ENCODE measurements around the gene OR1M1.
A peak's percentile ranks its signal among the peaks of the same experiment; 100 is the strongest.

The OR1M1 gene

DNA sequence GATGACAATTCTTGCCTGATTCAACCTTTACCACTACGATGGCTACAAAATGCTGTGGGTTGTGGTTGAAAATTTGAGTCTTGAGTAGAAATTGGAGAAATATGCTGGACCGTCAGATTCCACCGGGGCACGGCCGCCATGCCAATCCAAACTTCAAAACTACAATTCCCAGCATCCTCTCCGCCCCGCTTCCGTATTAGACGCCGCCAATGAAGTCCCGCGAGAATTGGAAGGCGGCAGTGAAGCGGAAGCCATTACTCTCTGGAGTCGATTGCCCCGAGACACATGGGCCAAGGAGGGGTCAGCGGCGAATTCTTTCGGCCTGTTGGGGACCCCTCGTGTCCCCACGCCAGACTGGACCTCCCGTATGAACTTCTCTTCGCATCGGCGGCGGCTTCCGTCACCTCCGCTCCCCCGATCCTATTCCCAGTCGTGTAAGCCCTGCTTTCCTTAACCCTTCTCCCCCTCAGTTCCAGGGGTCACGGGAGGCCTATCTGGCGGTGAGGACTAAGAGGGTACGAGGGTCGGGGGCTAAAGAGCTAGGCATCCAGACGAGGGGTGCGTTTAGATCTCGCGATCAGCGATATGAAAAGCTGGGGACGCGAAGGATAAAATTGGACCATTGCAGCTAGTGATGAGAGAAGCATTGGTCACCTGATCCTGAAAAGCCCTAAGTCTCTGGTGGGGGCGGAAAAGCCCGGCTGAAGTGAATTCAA is 53.5 kb downstream of the OR1M1 start, which contains the start of gene ZNF317:
ZNF317 (plus strand) TSS at position 239 of the 716 bp plus-strand sequence. CDS start 15,620 bp downstream, outside the sequence.
- Histone ChIP-seq H3K4me1 (ENCODE audit: insufficient read depth, low read length) (no peaks in the 10 kb centered on the region), H3K9ac (ENCODE audit: low read depth, low read length) (peak within 1 kb of the TSS; percentile 99), H3K4me3 (ENCODE audit: low read length) (peak within 1 kb of the TSS; percentile 98), H3K36me3 (ENCODE audit: insufficient read depth, low read length) (peaks cover 30% of the 10 kb centered on the region), H3K27me3 (ENCODE audit: insufficient read depth, low read length) (no peaks in the 10 kb centered on the region), H3K9me3 (ENCODE audit: insufficient read depth, low read depth, low read length) (peaks cover 29% of the 10 kb centered on the region), H3K27ac (ENCODE audit: low read depth, low read length) (peak within 1 kb of the TSS; percentile 88)
- WGBS = under 1% methylated on average over 42 of the region's 43 CpGs

DNA sequence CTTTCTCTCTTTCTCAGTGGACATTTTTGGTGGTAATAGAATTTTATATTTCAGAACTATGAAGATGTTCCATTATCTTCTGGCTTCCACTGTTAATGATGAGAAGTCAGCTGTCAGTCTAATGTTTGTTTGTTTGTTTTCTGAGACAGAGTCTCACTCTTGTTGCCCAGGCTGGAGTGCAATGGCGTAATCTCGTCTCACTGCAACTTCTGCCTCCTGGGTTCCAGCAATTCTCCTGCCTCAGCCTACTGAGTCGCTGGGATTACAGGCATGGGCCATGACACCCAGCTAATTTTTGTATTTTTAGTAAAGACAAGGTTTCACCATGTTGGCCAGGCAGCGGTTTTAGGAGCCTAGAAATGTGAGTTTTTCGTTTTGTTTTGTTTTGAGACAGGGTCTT is 58.1 kb downstream of the OR1M1 start:
- Histone ChIP-seq H3K9me3 (ENCODE audit: insufficient read depth, low read depth, low read length) (peaks cover 52% of the 10 kb centered on the region), H3K27ac (ENCODE audit: low read depth, low read length) (no peak overlapping the region), H3K9ac (ENCODE audit: low read depth, low read length) (no peak overlapping the region), H3K4me1 (ENCODE audit: insufficient read depth, low read length) (no peaks in the 10 kb centered on the region), H3K36me3 (ENCODE audit: insufficient read depth, low read length) (peaks cover 57% of the 10 kb centered on the region), H3K4me3 (ENCODE audit: low read length) (no peak overlapping the region), H3K27me3 (ENCODE audit: insufficient read depth, low read length) (no peaks in the 10 kb centered on the region)
- WGBS = 95% methylated on average over 5 of the region's 5 CpGs
